ENCODE results near the gene NLGN3. TPM values are rescaled to one million over a fixed set of nuclear protein-coding genes. Genes with fewer than 3 reads are reported as not detected.

NLGN3 gene
- total RNA-seq, 1 experiment from 2014 or later = 2.1 TPM

DNA sequence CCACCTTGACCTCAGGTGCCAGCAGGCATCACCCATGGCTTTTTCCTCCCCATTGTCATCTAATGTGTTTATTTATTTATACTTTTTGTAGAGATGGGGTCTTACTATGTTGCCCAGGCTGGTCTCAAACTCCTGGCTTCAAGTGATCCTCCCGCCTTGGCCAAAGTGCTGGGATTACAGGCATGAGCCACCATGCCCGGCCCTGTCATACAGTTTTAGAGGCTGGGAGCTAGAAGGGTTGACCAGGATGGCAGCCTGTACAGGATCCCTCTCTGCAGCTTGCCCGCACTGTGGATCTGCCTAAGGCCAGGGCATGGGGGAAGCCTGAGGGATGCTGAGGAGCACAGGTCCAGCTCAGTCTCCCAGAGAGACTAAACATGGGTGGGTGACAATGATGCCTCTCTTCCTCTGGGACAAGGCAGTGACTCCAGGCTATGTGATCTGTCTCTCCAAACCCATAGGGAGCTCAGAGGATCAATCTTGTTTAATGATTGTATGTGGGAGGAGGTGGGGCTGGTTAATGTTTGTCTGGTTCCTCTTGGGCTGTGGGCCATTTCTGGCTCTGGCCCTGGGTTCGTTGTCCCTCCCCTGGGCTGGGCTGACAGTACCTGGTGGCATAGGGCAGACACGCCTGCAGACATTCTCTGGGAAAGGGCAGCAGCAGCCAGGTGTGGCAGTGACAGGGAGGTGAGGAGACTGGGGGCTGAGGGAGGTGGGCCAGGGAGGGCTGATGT, 70.1 kb downstream of the NLGN3 start:
- TF ChIP-seq, protein P1, sequence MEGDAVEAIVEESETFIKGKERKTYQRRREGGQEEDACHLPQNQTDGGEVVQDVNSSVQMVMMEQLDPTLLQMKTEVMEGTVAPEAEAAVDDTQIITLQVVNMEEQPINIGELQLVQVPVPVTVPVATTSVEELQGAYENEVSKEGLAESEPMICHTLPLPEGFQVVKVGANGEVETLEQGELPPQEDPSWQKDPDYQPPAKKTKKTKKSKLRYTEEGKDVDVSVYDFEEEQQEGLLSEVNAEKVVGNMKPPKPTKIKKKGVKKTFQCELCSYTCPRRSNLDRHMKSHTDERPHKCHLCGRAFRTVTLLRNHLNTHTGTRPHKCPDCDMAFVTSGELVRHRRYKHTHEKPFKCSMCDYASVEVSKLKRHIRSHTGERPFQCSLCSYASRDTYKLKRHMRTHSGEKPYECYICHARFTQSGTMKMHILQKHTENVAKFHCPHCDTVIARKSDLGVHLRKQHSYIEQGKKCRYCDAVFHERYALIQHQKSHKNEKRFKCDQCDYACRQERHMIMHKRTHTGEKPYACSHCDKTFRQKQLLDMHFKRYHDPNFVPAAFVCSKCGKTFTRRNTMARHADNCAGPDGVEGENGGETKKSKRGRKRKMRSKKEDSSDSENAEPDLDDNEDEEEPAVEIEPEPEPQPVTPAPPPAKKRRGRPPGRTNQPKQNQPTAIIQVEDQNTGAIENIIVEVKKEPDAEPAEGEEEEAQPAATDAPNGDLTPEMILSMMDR (IDR thresholded peaks at IDR 0.05; ENCODE audit: unreplicated experiment) = no peak
- Mint-ChIP-seq H3K36me3 (ENCODE audit: insufficient read depth, unreplicated experiment) (peaks cover 38% of the 10 kb centered on the region), H3K4me3 (ENCODE audit: low read depth, unreplicated experiment) (peak overlapping the region; percentile 75), H3K27ac (ENCODE audit: unreplicated experiment) (peak overlapping the region; percentile 70), H3K9me3 (ENCODE audit: low read depth, unreplicated experiment) (no peaks in the 10 kb centered on the region), H3K27me3 (ENCODE audit: unreplicated experiment) (no peaks in the 10 kb centered on the region), H3K4me1 (ENCODE audit: low read depth, unreplicated experiment) (peaks cover 56% of the 10 kb centered on the region)
- no TSS peak for BruUV-seq (replicated peaks)
- intact Hi-C loops (cut with micrococcal nuclease; ENCODE audit: unreplicated experiment) = loop anchor here (2.0 to 10.0 kb wide), 3 partner anchors 30 to 150 kb away; partner anchors contain the start of gene TAF1
- peak; percentile 82 for DNase-seq
- CTCF ChIA-PET = interaction anchor here (0.6 to 1.5 kb wide), 4 partner anchors 11 to 69 kb away, joined by 4 to 12 read pairs (median 8); partner anchors contain the start of gene NONO

DNA sequence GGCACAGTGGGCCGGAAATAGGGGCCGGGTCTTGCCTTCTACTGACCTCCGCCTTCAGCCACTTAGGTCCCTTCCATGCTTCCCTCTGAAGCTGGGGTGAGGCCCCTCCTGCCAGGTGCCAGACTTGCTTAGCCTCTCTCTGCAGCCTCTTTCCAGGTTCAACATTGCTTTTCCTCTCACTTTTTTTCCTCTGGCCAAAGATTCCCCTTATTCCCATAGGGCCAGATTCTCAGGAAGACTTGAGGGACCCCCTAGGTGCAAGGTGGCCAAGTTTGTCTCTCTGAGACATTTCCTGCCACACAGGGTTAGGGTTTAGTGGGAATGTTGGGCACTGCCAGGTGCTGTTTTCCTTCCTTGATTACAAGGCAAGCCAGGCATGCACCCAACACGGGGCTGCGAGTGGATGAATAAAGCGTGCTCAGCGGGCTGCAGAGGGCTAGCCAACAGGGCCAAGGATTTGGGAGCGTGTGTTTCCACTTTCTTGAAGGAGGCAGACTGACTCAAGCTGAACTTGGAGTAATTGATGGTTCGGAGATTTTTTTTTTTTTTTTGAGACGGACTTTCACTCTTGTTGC, 70.8 kb downstream of the NLGN3 start:
- H3K4me3 Mint-ChIP-seq (ENCODE audit: low read depth, unreplicated experiment) = peak overlapping the region; percentile 75
- no peaks in the 10 kb centered on the region for H3K27me3 Mint-ChIP-seq (ENCODE audit: unreplicated experiment)
- peak overlapping the region; percentile 70 for H3K27ac Mint-ChIP-seq (ENCODE audit: unreplicated experiment)
- CTCF ChIA-PET = interaction anchor here (0.8 to 1.5 kb wide), 4 partner anchors 10 to 151 kb away, joined by 3 to 8 read pairs (median 6); partner anchors contain the start of genes NONO and TAF1
- peaks cover 56% of the 10 kb centered on the region for H3K4me1 Mint-ChIP-seq (ENCODE audit: low read depth, unreplicated experiment)
- intact Hi-C loops (cut with micrococcal nuclease; ENCODE audit: unreplicated experiment) = loop anchor here (2.0 to 10.0 kb wide), 3 partner anchors 31 to 149 kb away; partner anchors contain the start of gene TAF1
- peak; percentile 11 for DNase-seq
- H3K9me3 Mint-ChIP-seq (ENCODE audit: low read depth, unreplicated experiment) = no peaks in the 10 kb centered on the region
- TF ChIP-seq, protein P1 (IDR thresholded peaks at IDR 0.05; ENCODE audit: unreplicated experiment) = no peak
- BruUV-seq (replicated peaks) = TSS peak; percentile 67
- H3K36me3 Mint-ChIP-seq (ENCODE audit: insufficient read depth, unreplicated experiment) = peaks cover 38% of the 10 kb centered on the region

DNA sequence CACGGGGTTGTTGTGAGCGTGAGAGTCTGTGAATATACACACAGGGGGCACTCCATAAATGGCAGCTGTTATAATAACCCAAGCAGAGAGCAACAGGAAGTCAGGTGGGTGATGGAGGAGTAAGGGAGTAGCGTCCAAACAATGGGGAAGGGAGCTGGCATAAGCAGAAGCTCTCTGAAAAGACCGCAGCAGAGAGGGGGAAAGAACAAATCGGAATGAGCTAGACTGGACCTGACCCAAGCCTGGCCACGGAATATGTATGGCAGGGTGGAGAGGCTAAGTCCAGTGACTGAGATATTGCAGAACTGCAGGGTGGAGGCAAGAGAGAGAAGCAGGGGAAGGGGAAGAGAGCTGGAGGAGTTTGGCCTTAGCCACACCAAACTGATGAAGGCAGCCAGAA, 71.8 kb downstream of the NLGN3 start:
- BruUV-seq (replicated peaks) = no TSS peak
- DNase-seq = peak; percentile 9
- intact Hi-C loops (cut with micrococcal nuclease; ENCODE audit: unreplicated experiment) = loop anchor here (10.0 kb wide), 1 partner anchor 148 kb away; the partner anchor contains the start of gene TAF1
- CTCF ChIA-PET = interaction anchor here (0.6 to 1.2 kb wide), 4 partner anchors 9 to 1092 kb away, joined by 3 to 5 read pairs (median 3); partner anchors contain the start of gene TAF1
- Mint-ChIP-seq H3K9me3 (ENCODE audit: low read depth, unreplicated experiment) (no peaks in the 10 kb centered on the region), H3K27ac (ENCODE audit: unreplicated experiment) (peak overlapping the region; percentile 35), H3K4me1 (ENCODE audit: low read depth, unreplicated experiment) (peaks cover 50% of the 10 kb centered on the region), H3K4me3 (ENCODE audit: low read depth, unreplicated experiment) (peak overlapping the region; percentile 75), H3K36me3 (ENCODE audit: insufficient read depth, unreplicated experiment) (peaks cover 38% of the 10 kb centered on the region), H3K27me3 (ENCODE audit: unreplicated experiment) (no peaks in the 10 kb centered on the region)
- TF ChIP-seq, protein P1 (IDR thresholded peaks at IDR 0.05; ENCODE audit: unreplicated experiment) = no peak

DNA sequence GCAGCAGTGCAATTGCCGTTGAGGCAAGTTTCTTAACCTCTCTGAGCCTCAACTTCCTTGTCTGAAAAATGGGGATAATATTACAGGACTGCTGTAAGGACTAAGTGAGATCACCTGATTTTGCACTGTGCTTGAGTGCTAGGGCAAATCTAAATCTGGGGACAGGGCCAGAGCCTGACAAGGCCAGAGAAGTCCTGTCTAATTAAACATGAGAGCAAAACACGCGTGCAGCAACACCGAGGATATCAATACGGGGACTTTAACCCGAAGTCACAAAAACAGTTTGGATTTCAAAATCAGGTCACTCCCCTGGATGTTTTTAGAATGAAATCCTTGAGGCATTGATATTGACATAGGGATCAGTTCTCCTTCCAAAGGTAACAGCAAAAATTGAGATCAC, 72.7 kb downstream of the NLGN3 start:
- Mint-ChIP-seq H3K4me1 (ENCODE audit: low read depth, unreplicated experiment) (peaks cover 46% of the 10 kb centered on the region), H3K27ac (ENCODE audit: unreplicated experiment) (peak overlapping the region; percentile 40), H3K36me3 (ENCODE audit: insufficient read depth, unreplicated experiment) (peaks cover 38% of the 10 kb centered on the region), H3K9me3 (ENCODE audit: low read depth, unreplicated experiment) (no peaks in the 10 kb centered on the region), H3K4me3 (ENCODE audit: low read depth, unreplicated experiment) (peak overlapping the region; percentile 75), H3K27me3 (ENCODE audit: unreplicated experiment) (no peaks in the 10 kb centered on the region)
- CTCF ChIA-PET = interaction anchor here (1.2 kb wide), 1 partner anchor 8 kb away, joined by 5 read pairs; no protein-coding TSS in a partner anchor
- TF ChIP-seq, protein P1 (IDR thresholded peaks at IDR 0.05; ENCODE audit: unreplicated experiment) = no peak
- intact Hi-C loops (cut with micrococcal nuclease; ENCODE audit: unreplicated experiment) = loop anchor here (10.0 kb wide), 1 partner anchor 148 kb away; the partner anchor contains the start of gene TAF1
- no peak for DNase-seq
- no TSS peak for BruUV-seq (replicated peaks)

Other genes starting within 250 kb of the NLGN3 start
- gene TEX11, start 236.1 kb upstream of the NLGN3 start, total RNA-seq (2022) = not detected in 2 replicates
- gene SLC7A3, start 213.7 kb upstream of the NLGN3 start, total RNA-seq (2022) = not detected in 2 replicates
- gene SNX12, start 76.5 kb upstream of the NLGN3 start, total RNA-seq (2022) = 82.7 and 82.8 TPM in 2 replicates
- 7.8 and 9.8 TPM in 2 replicates for gene FOXO4, start 49.0 kb upstream of the NLGN3 start, total RNA-seq (2022)
- gene CXorf65, start 38.1 kb upstream of the NLGN3 start, total RNA-seq (2022) = not detected in 2 replicates
- 0.57 and 3.6 TPM in 2 replicates for gene IL2RG, start 33.3 kb upstream of the NLGN3 start, total RNA-seq (2022)
- gene MED12, start 26.2 kb upstream of the NLGN3 start, total RNA-seq (2022) = 53.3 and 56.2 TPM in 2 replicates
- 80.4 and 96.9 TPM in 2 replicates for gene GJB1, start 78.4 kb downstream of the NLGN3 start, total RNA-seq (2022)
- 42.9 and 45.7 TPM in 2 replicates for gene ZMYM3, start 109.3 kb downstream of the NLGN3 start, total RNA-seq (2022)
- gene NONO, start 138.8 kb downstream of the NLGN3 start, total RNA-seq (2022) = 520 and 576 TPM in 2 replicates
- gene ITGB1BP2, start 156.9 kb downstream of the NLGN3 start, total RNA-seq (2022) = 7.1 and 8.1 TPM in 2 replicates
- gene TAF1, start 221.5 kb downstream of the NLGN3 start, total RNA-seq (2022) = 50.3 and 54.9 TPM in 2 replicates